Activated CD4-positive, alpha-beta T cell treated with anti-CD3 and anti-CD28 coated beads, Interleukin-2, amount 50 U/mL, for 48 hours (primary cell): Measurements from ENCODE around the gene HASPIN.

ENCODE experiments used
- DNase-seq, 2 experiments: peaks; one replicate each; pipeline ENCODE4 v3.0.0-alpha.2; 2020

Gene HASPIN

DNA sequence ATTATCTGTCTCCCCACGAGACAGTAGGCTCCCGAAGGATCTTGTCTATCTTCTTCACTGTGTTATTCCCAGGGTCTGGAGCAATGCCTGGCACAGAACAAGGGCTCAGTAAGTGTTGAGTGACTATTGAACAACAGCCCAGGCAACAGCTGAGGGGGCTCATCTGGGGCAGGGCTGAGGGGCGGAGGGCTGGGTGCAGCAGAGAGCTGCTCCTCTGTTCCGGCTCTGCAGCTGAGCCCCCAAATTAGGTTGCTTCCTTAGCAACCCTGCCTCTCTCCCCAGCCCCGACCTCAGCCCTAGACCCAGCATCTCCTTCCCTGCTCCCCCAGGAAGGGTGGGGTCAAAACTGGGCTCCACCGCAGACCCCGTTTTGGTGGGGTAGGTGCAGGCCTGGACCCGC lies 45.1 kb downstream of the HASPIN start:
- no peak for DNase-seq

DNA sequence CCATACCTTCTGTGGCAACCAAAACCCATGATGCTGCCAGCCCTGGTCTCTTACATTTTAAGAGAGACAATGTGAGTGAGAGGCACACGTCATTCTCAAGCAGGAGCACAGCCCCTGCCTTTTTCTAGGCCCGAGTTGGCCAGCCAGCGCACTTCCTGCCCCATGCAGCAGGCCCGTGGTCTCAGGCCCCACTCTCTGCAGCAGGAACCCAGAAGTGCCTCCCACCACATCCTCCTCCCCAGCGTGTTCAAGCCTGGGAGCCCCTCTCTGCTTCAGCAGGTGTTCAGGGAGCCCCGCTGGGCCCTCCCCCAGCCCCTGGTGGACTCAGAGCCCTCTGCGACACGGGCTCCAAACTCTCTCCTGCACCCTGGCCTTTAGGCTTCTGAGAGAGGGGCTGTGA lies 46.8 kb downstream of the HASPIN start:
- no peak for DNase-seq

DNA sequence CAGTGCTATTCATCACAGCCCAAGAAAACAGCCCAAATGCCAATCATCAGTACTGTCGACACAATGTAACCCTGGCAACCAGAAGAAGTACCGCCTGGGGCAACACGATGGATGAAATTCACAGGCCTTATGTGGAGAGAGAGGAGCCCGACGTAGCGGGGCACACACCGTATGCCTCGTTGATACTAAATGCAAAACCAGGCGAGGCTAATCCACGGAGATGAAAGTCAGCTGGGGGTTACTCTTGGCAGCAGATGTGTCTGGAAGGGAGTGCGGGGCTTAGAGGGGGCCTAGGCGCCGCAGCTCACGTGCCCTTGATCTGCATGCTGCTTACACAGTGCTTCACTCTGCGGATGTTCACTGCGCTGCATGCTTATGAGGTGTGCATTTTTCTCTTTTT lies 47.4 kb downstream of the HASPIN start:
- DNase-seq = no peak

DNA sequence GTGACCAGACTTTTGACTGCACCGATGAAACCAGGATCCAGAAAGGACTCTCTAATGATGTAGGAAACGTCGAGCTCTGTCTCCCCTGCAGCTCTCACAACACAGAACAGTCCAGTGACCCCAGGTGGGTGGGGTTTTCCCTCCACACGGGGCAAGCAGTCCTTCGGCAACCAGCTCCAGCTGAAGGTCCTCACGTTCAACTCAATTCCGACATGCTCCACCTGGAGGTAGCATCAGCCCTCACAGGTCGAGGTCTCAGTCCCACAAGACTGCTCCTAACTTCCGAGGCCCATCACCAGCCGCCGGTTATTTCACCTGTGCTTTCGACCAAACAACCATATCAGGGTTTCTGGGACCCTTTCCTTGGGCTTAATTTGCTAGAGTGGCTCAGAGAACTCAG lies 49.1 kb downstream of the HASPIN start:
- no peak for DNase-seq

DNA sequence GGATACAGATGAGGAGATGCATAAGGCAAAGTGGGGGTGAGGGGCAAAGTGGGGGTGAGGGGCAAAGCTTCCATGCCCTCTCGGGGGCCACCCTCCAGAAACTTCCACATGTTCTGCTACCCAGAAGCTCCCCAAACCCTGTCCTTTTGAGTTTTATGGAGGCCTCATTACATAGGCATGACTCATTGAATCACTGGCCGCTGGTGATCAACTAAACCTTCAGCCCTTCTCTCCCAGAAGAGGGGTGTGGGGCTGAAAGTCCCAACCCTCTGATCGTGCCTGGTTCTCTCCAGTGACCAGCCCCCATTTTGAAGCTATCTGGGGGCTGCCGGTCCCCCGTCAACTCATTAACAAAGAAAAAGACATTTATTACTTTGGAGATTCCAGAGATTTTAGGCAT lies 49.8 kb downstream of the HASPIN start:
- no peak for DNase-seq

DNA sequence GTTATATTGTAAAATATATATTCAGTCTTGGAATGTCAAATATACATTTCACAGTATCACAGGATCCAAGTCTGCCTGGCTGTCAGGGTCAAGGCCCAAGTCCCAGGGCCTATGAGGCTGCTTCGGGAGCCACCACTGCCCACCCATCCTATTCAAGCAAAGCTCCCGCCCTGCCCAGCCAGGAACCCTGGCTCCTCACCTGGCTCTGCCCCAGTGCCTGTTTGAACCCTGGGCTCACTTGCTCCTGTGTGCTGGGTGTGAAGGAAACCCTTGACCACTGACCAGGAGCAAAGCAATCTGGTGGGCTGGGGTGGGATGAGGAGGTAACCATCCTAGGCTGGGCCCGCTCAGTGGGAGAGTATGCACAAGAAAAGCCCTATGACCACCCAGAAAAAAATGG lies 50.3 kb downstream of the HASPIN start:
- DNase-seq = no peak
